Measurements from ENCODE around the gene PRC1. TPM values are rescaled to one million over a fixed set of nuclear protein-coding genes. Genes with fewer than 3 reads are reported as not detected.

PRC1 gene
- polyA plus RNA-seq, 1 donor from 2014 or later: 18.2 TPM

- no peaks in the 10 kb centered on the region for H3K36me3 ChIP-seq (ENCODE audit: insufficient read depth, low read length)
- TF ChIP-seq EP300 (conservative IDR thresholded peaks at IDR 0.05; ENCODE audit: poor library complexity, severe bottlenecking): no peak
- TF ChIP-seq SMC3 (conservative IDR thresholded peaks at IDR 0.05; ENCODE audit: poor library complexity): no peak
- TF ChIP-seq POLR2AphosphoS5 (IDR thresholded peaks at IDR 0.05): no peak
- TF ChIP-seq REST (IDR thresholded peaks at IDR 0.05; ENCODE audit: borderline replicate concordance): no peak
- no peak for TF ChIP-seq TAF1 (IDR thresholded peaks at IDR 0.05; ENCODE audit: low read depth)
- no peak for TF ChIP-seq RAD21 (conservative IDR thresholded peaks at IDR 0.05)
- TF ChIP-seq, protein P1, sequence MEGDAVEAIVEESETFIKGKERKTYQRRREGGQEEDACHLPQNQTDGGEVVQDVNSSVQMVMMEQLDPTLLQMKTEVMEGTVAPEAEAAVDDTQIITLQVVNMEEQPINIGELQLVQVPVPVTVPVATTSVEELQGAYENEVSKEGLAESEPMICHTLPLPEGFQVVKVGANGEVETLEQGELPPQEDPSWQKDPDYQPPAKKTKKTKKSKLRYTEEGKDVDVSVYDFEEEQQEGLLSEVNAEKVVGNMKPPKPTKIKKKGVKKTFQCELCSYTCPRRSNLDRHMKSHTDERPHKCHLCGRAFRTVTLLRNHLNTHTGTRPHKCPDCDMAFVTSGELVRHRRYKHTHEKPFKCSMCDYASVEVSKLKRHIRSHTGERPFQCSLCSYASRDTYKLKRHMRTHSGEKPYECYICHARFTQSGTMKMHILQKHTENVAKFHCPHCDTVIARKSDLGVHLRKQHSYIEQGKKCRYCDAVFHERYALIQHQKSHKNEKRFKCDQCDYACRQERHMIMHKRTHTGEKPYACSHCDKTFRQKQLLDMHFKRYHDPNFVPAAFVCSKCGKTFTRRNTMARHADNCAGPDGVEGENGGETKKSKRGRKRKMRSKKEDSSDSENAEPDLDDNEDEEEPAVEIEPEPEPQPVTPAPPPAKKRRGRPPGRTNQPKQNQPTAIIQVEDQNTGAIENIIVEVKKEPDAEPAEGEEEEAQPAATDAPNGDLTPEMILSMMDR (IDR thresholded peaks at IDR 0.05; ENCODE audit: poor library complexity, severe bottlenecking): no peak
- TF ChIP-seq EZH2 (IDR thresholded peaks at IDR 0.05; ENCODE audit: borderline replicate concordance, insufficient read depth, low read length, poor library complexity, severe bottlenecking): no peak
- no peak for TF ChIP-seq MXI1 (conservative IDR thresholded peaks at IDR 0.05; ENCODE audit: poor library complexity, severe bottlenecking)
- no peaks in the 10 kb centered on the region for H3K9me3 ChIP-seq (ENCODE audit: low read length)
These were observed 25.9 kb downstream of the PRC1 start for GRCh38 chr15:90968434-90968833.

GRCh38 chr15:90967206-90967605 lies 27.1 kb downstream of the PRC1 start:
- no peaks in the 10 kb centered on the region for H3K27me3 ChIP-seq (ENCODE audit: insufficient read depth, low read depth, low read length)
- no peaks in the 10 kb centered on the region for H3K9me3 ChIP-seq (ENCODE audit: low read length)
- H3K4me2 ChIP-seq (ENCODE audit: low read length): no peak overlapping the region
- H3K79me2 ChIP-seq (replicated peaks; ENCODE audit: insufficient read depth, low read length): no peaks in the 10 kb centered on the region
- H3K9ac ChIP-seq (ENCODE audit: low read length): no peak overlapping the region
- H3K4me3 ChIP-seq (ENCODE audit: low read length): no peak overlapping the region
- no peak overlapping the region for H3K27ac ChIP-seq (ENCODE audit: low read length)
- TF ChIP-seq MXI1 (conservative IDR thresholded peaks at IDR 0.05; ENCODE audit: poor library complexity, severe bottlenecking): no peak
- TF ChIP-seq TAF1 (IDR thresholded peaks at IDR 0.05; ENCODE audit: low read depth): no peak
- no peak for TF ChIP-seq EZH2 (IDR thresholded peaks at IDR 0.05; ENCODE audit: borderline replicate concordance, insufficient read depth, low read length, poor library complexity, severe bottlenecking)
- TF ChIP-seq, protein P1 (IDR thresholded peaks at IDR 0.05; ENCODE audit: poor library complexity, severe bottlenecking): no peak
- no peak for TF ChIP-seq POLR2AphosphoS5 (IDR thresholded peaks at IDR 0.05)
- TF ChIP-seq RAD21 (conservative IDR thresholded peaks at IDR 0.05): no peak
- no peak for TF ChIP-seq REST (IDR thresholded peaks at IDR 0.05; ENCODE audit: borderline replicate concordance)
- no peak for TF ChIP-seq SMC3 (conservative IDR thresholded peaks at IDR 0.05; ENCODE audit: poor library complexity)
- TF ChIP-seq EP300 (conservative IDR thresholded peaks at IDR 0.05; ENCODE audit: poor library complexity, severe bottlenecking): no peak
- H3F3A ChIP-seq (ENCODE audit: insufficient read depth, low read length, poor library complexity, severe bottlenecking): no peaks in the 10 kb centered on the region
- no peaks in the 10 kb centered on the region for H4K20me1 ChIP-seq (ENCODE audit: insufficient read depth)
- H2AFZ ChIP-seq (ENCODE audit: low read depth, low read length): no peak overlapping the region
- H3K36me3 ChIP-seq (ENCODE audit: insufficient read depth, low read length): no peaks in the 10 kb centered on the region
- no peaks in the 10 kb centered on the region for H3K9me2 ChIP-seq (ENCODE audit: insufficient read depth, low read length)

More at GRCh38 chr15:90968434-90968833, 25.9 kb downstream of the PRC1 start:
- H2AFZ ChIP-seq (ENCODE audit: low read depth, low read length): no peak overlapping the region
- H3K9ac ChIP-seq (ENCODE audit: low read length): no peak overlapping the region
- no peaks in the 10 kb centered on the region for H3K79me2 ChIP-seq (replicated peaks; ENCODE audit: insufficient read depth, low read length)
- H3K4me3 ChIP-seq (ENCODE audit: low read length): no peak overlapping the region
- H3K4me2 ChIP-seq (ENCODE audit: low read length): no peak overlapping the region
- no peaks in the 10 kb centered on the region for H3F3A ChIP-seq (ENCODE audit: insufficient read depth, low read length, poor library complexity, severe bottlenecking)
- no peaks in the 10 kb centered on the region for H3K27me3 ChIP-seq (ENCODE audit: insufficient read depth, low read depth, low read length)
- H3K27ac ChIP-seq (ENCODE audit: low read length): no peak overlapping the region
- no peaks in the 10 kb centered on the region for H4K20me1 ChIP-seq (ENCODE audit: insufficient read depth)
- H3K9me2 ChIP-seq (ENCODE audit: insufficient read depth, low read length): no peaks in the 10 kb centered on the region

Measured in neural cell (in vitro differentiated cells).